ENCODE data around the gene CACNA1A.

CACNA1A gene

DNA sequence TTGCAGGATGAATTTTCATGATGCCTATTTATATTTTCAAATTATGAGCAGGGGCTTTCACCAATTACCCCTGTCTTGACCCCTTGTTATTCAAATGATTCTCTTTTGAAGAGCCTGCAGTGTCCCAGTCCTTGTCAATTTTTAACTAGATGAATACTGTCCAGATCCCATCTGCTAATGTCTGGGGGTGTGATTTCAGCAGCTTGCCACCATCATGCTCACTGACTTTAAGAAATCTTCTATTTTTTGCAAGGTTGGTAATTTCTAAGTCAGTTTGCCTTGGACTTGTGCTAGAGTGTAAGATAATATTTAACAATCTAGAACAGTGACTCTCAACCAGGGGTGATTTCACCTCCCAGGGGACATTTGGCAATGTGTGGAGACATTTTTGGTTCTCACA is 106.0 kb downstream of the CACNA1A start:
- Histone ChIP-seq H4K91ac (ENCODE audit: low read length) (no peak overlapping the region), H3K18ac (ENCODE audit: low read depth in 1 of 2, low read length in 2 of 2) (no peak overlapping the region), H3K4me2 (ENCODE audit: low read length, poor library complexity, severe bottlenecking) (no peak overlapping the region), H3K4me1 (ENCODE audit: control insufficient read depth, insufficient read depth, low read depth, low read length) (peaks cover 10% of the 10 kb centered on the region), H3K36me3 (ENCODE audit: control insufficient read depth in 1 of 2, insufficient read depth in 2 of 2, low read depth in 1 of 2, low read length in 2 of 2) (no peaks in the 10 kb centered on the region), H3K9me3 (ENCODE audit: control insufficient read depth, low read length) (peaks cover 7% of the 10 kb centered on the region), H2BK120ac (ENCODE audit: low read depth, low read length) (no peak overlapping the region), H3K4ac (ENCODE audit: low read depth in 1 of 2, low read length in 2 of 2) (no peak overlapping the region), H2BK5ac (ENCODE audit: low read depth, low read length, poor library complexity, severe bottlenecking) (no peak overlapping the region), H3K27me3 (ENCODE audit: control insufficient read depth in 1 of 2, insufficient read depth in 1 of 2, low read length in 2 of 2) (no peaks in the 10 kb centered on the region), H3K9ac (ENCODE audit: low read length) (peak overlapping the region; percentile 85), H2AFZ (ENCODE audit: low read depth, low read length) (no peak overlapping the region), H3K4me3 (ENCODE audit: insufficient read depth in 1 of 2, low read depth in 1 of 2, low read length in 2 of 2) (no peak overlapping the region), H3K27ac (ENCODE audit: low read length, poor library complexity, severe bottlenecking) (peak overlapping the region; percentile 28), H4K8ac (ENCODE audit: low read length) (no peak overlapping the region), H3K79me1 (replicated peaks; ENCODE audit: low read length, poor library complexity, severe bottlenecking) (no peaks in the 10 kb centered on the region), H2AK5ac (ENCODE audit: low read length, severe bottlenecking) (no peak overlapping the region), H2BK12ac (ENCODE audit: low read length in 2 of 2) (no peak overlapping the region), H3K14ac (ENCODE audit: low read length in 2 of 2) (no peak overlapping the region), H2BK15ac (ENCODE audit: low read depth, poor library complexity, severe bottlenecking) (no peak overlapping the region), H3K23ac (ENCODE audit: low read length in 2 of 2) (no peak overlapping the region)
- DNase-seq: no peak

DNA sequence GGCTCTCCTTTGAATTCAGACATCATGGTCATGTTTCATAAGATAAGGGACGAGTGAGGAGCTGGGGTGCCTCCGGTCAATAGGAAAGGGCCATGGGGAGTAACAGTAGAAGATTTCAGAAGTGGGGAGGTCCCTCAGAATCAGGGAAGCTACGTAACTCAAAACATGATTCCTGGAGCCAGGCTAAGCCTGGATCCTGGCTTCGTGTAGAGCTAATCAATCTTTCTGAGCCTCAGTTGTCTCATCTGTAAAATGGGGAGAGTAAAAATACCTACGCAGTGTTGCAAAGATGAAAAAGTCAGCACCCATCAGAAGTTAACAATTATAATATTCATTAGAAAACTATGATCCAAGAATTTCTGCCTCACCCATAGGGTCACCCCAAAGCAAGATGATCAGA is 106.5 kb downstream of the CACNA1A start:
- no peak overlapping the region for H2BK12ac ChIP-seq (ENCODE audit: low read length in 2 of 2)
- no peak overlapping the region for H3K14ac ChIP-seq (ENCODE audit: low read length in 2 of 2)
- peak overlapping the region; percentile 4 for H2BK5ac ChIP-seq (ENCODE audit: low read depth, low read length, poor library complexity, severe bottlenecking)
- H3K18ac ChIP-seq (ENCODE audit: low read depth in 1 of 2, low read length in 2 of 2): no peak overlapping the region
- H2BK120ac ChIP-seq (ENCODE audit: low read depth, low read length): no peak overlapping the region
- H3K9me3 ChIP-seq (ENCODE audit: control insufficient read depth, low read length): peaks cover 7% of the 10 kb centered on the region
- H3K23ac ChIP-seq (ENCODE audit: low read length in 2 of 2): no peak overlapping the region
- no peak overlapping the region for H2AFZ ChIP-seq (ENCODE audit: low read depth, low read length)
- 71% methylated on average over 4 of the region's 5 CpGs for WGBS
- H3K4ac ChIP-seq (ENCODE audit: low read depth in 1 of 2, low read length in 2 of 2): no peak overlapping the region
- no peak overlapping the region for H2BK15ac ChIP-seq (ENCODE audit: low read depth, poor library complexity, severe bottlenecking)
- peak overlapping the region in 1 of 2 experiments; percentile 23 for H3K4me3 ChIP-seq (ENCODE audit: insufficient read depth in 1 of 2, low read depth in 1 of 2, low read length in 2 of 2)
- H4K91ac ChIP-seq (ENCODE audit: low read length): no peak overlapping the region
- H4K8ac ChIP-seq (ENCODE audit: low read length): no peak overlapping the region
- no peaks in the 10 kb centered on the region for H3K36me3 ChIP-seq (ENCODE audit: control insufficient read depth in 1 of 2, insufficient read depth in 2 of 2, low read depth in 1 of 2, low read length in 2 of 2)
- no peak overlapping the region for H2AK5ac ChIP-seq (ENCODE audit: low read length, severe bottlenecking)
- no peak for DNase-seq
- H3K27ac ChIP-seq (ENCODE audit: low read length, poor library complexity, severe bottlenecking): peak overlapping the region; percentile 70
- H3K27me3 ChIP-seq (ENCODE audit: control insufficient read depth in 1 of 2, insufficient read depth in 1 of 2, low read length in 2 of 2): no peaks in the 10 kb centered on the region
- peaks cover 10% of the 10 kb centered on the region for H3K4me1 ChIP-seq (ENCODE audit: control insufficient read depth, insufficient read depth, low read depth, low read length)
- no peak overlapping the region for H3K4me2 ChIP-seq (ENCODE audit: low read length, poor library complexity, severe bottlenecking)
- peak overlapping the region; percentile 85 for H3K9ac ChIP-seq (ENCODE audit: low read length)
- H3K79me1 ChIP-seq (replicated peaks; ENCODE audit: low read length, poor library complexity, severe bottlenecking): no peaks in the 10 kb centered on the region

GRCh38 chr19:13398780-13399726 is 107.2 kb downstream of the CACNA1A start:
- H3K4me2 ChIP-seq (ENCODE audit: low read length, poor library complexity, severe bottlenecking): no peak overlapping the region
- peak overlapping the region; percentile 70 for H3K27ac ChIP-seq (ENCODE audit: low read length, poor library complexity, severe bottlenecking)
- H3K9me3 ChIP-seq (ENCODE audit: control insufficient read depth, low read length): peaks cover 7% of the 10 kb centered on the region
- H3K23ac ChIP-seq (ENCODE audit: low read length in 2 of 2): no peak overlapping the region
- WGBS: 55% methylated on average over 7 of the region's 10 CpGs
- no peak overlapping the region for H3K4ac ChIP-seq (ENCODE audit: low read depth in 1 of 2, low read length in 2 of 2)
- DNase-seq: peak; percentile 37
- H3K36me3 ChIP-seq (ENCODE audit: control insufficient read depth in 1 of 2, insufficient read depth in 2 of 2, low read depth in 1 of 2, low read length in 2 of 2): no peaks in the 10 kb centered on the region
- H2AK5ac ChIP-seq (ENCODE audit: low read length, severe bottlenecking): no peak overlapping the region
- H3K18ac ChIP-seq (ENCODE audit: low read depth in 1 of 2, low read length in 2 of 2): no peak overlapping the region
- no peaks in the 10 kb centered on the region for H3K27me3 ChIP-seq (ENCODE audit: control insufficient read depth in 1 of 2, insufficient read depth in 1 of 2, low read length in 2 of 2)
- no peak overlapping the region for H4K91ac ChIP-seq (ENCODE audit: low read length)
- H2BK5ac ChIP-seq (ENCODE audit: low read depth, low read length, poor library complexity, severe bottlenecking): peak overlapping the region; percentile 4
- H2BK12ac ChIP-seq (ENCODE audit: low read length in 2 of 2): no peak overlapping the region
- no peak overlapping the region for H4K8ac ChIP-seq (ENCODE audit: low read length)
- no peak overlapping the region for H3K14ac ChIP-seq (ENCODE audit: low read length in 2 of 2)
- H2AFZ ChIP-seq (ENCODE audit: low read depth, low read length): no peak overlapping the region
- H3K4me3 ChIP-seq (ENCODE audit: insufficient read depth in 1 of 2, low read depth in 1 of 2, low read length in 2 of 2): peak overlapping the region in 1 of 2 experiments; percentile 31
- no peak overlapping the region for H2BK15ac ChIP-seq (ENCODE audit: low read depth, poor library complexity, severe bottlenecking)
- H3K9ac ChIP-seq (ENCODE audit: low read length): peak overlapping the region; percentile 85
- H3K4me1 ChIP-seq (ENCODE audit: control insufficient read depth, insufficient read depth, low read depth, low read length): peaks cover 10% of the 10 kb centered on the region
- no peaks in the 10 kb centered on the region for H3K79me1 ChIP-seq (replicated peaks; ENCODE audit: low read length, poor library complexity, severe bottlenecking)
- no peak overlapping the region for H2BK120ac ChIP-seq (ENCODE audit: low read depth, low read length)

- no peak overlapping the region for H2BK12ac ChIP-seq (ENCODE audit: low read length in 2 of 2)
- peak overlapping the region; percentile 70 for H3K27ac ChIP-seq (ENCODE audit: low read length, poor library complexity, severe bottlenecking)
- H3K14ac ChIP-seq (ENCODE audit: low read length in 2 of 2): no peak overlapping the region
- peak overlapping the region in 1 of 2 experiments; percentile 31 for H3K4me3 ChIP-seq (ENCODE audit: insufficient read depth in 1 of 2, low read depth in 1 of 2, low read length in 2 of 2)
- no peaks in the 10 kb centered on the region for H3K27me3 ChIP-seq (ENCODE audit: control insufficient read depth in 1 of 2, insufficient read depth in 1 of 2, low read length in 2 of 2)
- H2AK5ac ChIP-seq (ENCODE audit: low read length, severe bottlenecking): no peak overlapping the region
- H4K8ac ChIP-seq (ENCODE audit: low read length): no peak overlapping the region
- H3K4me1 ChIP-seq (ENCODE audit: control insufficient read depth, insufficient read depth, low read depth, low read length): peaks cover 10% of the 10 kb centered on the region
- peak overlapping the region; percentile 72 for H3K9ac ChIP-seq (ENCODE audit: low read length)
- no peaks in the 10 kb centered on the region for H3K79me1 ChIP-seq (replicated peaks; ENCODE audit: low read length, poor library complexity, severe bottlenecking)
- H3K36me3 ChIP-seq (ENCODE audit: control insufficient read depth in 1 of 2, insufficient read depth in 2 of 2, low read depth in 1 of 2, low read length in 2 of 2): no peaks in the 10 kb centered on the region
- H2AFZ ChIP-seq (ENCODE audit: low read depth, low read length): no peak overlapping the region
- H4K91ac ChIP-seq (ENCODE audit: low read length): no peak overlapping the region
- DNase-seq: no peak
- no peak overlapping the region for H3K23ac ChIP-seq (ENCODE audit: low read length in 2 of 2)
- no peak overlapping the region for H3K4me2 ChIP-seq (ENCODE audit: low read length, poor library complexity, severe bottlenecking)
- no peak overlapping the region for H3K18ac ChIP-seq (ENCODE audit: low read depth in 1 of 2, low read length in 2 of 2)
- H2BK15ac ChIP-seq (ENCODE audit: low read depth, poor library complexity, severe bottlenecking): no peak overlapping the region
- H3K4ac ChIP-seq (ENCODE audit: low read depth in 1 of 2, low read length in 2 of 2): no peak overlapping the region
- peaks cover 7% of the 10 kb centered on the region for H3K9me3 ChIP-seq (ENCODE audit: control insufficient read depth, low read length)
- H2BK5ac ChIP-seq (ENCODE audit: low read depth, low read length, poor library complexity, severe bottlenecking): no peak overlapping the region
- H2BK120ac ChIP-seq (ENCODE audit: low read depth, low read length): no peak overlapping the region
- WGBS: 100% methylated on average over 3 of the region's 4 CpGs
Measured at GRCh38 chr19:13398182-13398581, 108.1 kb downstream of the CACNA1A start.

Data from mesenchymal stem cell (in vitro differentiated cells and primary cell).